Fibroblast of skin of right biceps (primary cell): ENCODE results near the gene KCNK3.

ENCODE experiments used
- DNase-seq: peaks from one replicate; pipeline ENCODE4 v3.0.0-alpha.2; 2013

KCNK3 gene

DNA sequence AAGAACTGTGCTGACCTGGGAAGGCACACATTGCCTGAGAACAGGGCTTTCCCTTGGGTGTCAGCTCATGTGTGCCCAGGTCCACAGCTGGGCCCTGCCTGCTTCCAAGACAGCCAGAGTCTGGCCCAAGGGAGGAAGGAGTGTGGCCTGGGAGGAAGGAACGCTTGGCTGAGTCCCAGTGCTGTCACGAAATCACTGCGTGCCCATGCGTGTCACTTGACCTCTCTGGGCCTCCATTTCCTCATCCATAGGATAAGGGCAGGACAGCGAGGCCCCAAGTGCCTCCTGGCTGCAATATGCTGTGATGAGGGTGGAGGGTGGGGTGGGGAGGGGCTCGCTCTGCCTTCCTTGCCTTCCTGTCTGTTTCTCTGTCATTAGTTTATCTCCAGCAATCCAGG, 642 bp upstream of the KCNK3 start:
- DNase-seq, result no peak

DNA sequence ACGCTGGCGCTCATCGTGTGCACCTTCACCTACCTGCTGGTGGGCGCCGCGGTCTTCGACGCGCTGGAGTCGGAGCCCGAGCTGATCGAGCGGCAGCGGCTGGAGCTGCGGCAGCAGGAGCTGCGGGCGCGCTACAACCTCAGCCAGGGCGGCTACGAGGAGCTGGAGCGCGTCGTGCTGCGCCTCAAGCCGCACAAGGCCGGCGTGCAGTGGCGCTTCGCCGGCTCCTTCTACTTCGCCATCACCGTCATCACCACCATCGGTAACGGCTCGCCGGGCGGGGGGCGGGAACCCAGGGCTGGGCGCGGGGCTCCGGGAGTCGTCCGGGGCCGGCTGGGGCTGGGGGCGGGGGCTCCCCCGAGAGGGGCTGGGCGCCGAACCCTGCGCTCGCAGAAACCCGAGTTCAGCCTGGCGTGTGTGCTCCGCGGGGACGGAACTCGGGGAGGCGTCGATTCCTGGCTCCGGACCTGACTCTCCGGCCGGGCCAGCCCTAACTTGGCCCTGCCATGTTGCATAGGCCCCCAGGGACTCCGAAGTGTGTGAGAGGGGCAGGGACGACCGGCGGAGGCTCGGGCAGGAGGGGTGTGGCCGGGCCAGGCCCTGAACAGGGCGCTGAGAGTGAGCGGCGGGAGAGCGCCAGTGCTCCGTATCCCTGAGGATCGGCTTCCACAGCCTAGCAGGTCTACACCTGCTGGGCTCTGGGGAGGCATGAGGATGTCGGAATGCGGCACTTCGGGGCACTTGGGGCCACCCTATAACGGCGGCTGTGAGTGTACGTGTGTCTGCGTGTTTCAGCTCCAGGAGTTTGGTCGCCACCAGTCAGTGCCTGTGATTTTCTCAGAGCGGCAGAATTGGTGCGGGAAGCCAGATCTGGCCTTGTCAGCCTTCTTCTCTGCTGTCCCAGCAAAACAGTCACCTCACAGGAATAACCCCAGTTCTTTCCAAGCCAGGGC, 651 bp downstream of the KCNK3 start:
- peak; percentile 25 for DNase-seq

DNA sequence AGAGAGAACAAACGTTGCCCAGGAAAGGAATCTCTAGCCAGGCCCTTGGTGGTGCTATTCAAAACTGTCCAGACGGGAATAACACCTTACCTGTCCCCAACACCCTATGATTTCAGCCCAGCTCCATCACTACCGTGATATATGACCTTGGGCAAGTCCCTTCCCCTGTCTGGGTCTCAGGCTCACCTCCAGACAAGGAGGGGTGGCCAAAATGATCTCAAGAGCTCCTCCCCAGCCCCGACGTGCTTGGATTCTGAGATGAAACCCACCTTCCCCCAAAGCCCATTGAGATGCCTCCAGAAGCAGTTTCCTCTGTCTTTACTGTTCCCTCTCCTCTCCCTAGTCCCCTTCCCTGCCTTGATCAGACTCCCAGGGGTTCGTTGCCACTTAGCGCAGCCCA, 1.5 kb downstream of the KCNK3 start:
- no peak for DNase-seq

DNA sequence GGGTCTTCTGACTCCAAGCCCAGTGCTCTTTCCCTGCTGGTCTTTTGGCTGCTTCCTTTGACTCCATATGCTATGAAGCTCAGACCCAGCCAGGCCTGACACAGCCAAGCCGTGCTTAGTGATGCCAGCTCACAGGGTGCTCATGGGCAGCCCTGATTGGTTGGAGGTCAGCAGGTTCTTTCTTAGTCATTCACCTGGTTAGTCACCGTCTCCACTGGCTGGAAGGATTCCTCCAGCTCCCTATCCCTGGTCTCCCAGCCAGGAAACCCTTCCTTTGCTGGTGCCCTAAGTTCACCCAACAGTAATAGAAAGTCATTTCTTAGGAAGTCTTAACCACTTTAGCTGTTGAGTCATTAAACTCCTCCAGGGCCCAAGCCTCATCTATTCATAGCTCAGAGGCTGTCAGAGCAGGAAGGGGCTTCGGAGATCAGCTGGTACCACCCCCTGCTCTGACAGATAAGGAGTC, 3.9 kb downstream of the KCNK3 start:
- peak; percentile 80 for DNase-seq

DNA sequence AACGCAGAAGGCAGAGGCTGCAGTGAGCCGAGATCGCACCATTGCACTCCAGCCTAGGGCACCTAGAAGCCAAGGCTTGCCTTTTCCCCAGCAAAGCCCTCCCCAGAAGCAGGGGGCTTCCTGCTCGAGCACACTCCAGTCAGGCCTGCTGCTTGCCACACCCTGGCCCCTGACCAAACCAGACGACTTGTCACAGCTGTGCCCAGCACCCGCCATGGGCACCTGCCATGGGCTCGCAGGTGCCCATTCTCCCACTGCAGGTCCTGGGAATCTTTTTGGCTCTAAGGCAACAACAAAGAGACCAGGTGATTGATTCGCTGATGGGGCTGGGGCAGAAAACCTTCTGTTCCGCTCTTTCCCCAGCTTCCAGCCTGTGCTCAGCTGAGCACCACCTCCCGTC, 4.9 kb downstream of the KCNK3 start:
- no peak for DNase-seq

DNA sequence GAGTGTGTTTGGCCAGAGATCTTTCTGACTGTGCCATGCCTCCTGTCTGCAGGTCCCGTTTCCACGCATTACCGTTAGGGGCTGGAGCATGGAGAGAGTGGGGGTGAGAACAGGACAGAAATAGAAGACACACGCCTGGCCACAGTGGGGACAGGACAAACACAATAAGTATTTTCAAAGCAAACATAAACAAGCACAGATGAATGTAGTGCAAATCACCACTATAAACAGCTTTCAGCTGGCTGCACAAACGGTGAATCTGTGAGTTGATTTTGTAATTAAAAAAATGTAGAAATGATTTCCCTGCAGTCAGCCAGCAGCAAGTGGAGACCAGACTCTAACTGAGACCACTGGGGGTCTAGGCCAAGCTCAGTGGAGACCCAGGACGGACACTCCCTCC, 6.8 kb downstream of the KCNK3 start:
- no peak for DNase-seq

DNA sequence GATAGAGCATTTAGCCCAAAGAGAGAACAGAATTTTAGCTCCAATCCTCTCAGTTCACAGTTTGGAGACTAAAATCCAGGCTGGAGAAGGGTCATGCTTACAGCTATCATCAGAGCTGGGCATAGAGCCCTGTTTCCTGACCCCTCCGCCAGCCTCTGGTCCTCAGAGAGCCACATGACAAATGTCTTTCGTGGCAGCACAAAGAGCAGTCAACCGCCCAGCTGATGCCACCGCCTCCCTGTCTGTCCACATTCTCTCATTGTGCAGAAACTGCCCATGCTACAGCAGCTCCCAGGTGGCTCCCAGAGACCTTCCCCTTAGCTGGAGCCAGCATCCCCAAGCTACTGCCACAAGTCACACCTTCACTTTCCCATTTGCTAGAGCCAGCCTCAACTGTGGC, 7.6 kb downstream of the KCNK3 start:
- DNase-seq, result no peak

DNA sequence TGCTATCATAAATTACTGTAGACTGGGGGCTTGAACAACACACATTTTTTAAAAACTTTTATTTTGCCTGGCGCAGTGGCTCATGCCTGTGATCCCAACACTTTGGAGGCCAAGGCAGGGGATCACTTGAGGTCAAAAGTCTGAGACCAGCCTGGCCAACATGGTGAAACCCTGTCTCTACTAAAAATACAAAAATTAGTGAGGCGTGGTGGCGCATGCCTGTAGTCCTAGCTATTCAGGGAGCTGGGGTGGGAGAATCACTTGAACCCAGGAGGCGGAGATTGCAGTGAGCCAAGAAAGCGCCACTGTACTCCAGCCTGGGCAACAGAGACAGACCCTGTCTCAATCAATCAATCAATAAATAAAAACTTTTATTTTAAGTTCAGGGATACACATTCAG, 9.1 kb downstream of the KCNK3 start:
- DNase-seq, result no peak

DNA sequence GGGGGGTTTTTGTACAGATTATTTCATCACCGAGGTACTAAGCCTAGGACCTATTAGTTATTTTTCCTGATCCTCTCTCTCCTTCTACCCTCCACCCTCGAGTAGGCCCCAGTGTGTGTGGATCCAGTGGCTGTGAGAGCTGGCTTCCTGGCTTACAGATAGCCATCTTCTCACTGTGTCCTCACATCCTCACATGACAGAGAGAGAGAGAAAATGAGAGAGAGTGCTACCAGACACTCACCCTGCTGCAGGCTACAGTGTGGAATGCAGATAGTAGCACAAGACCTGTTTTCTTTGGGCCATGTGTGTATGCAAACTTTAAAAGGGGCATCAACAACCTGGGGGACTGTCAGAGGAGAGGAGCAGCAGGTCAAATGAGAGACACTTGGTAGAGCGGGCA, 9.5 kb downstream of the KCNK3 start:
- DNase-seq, result no peak

DNA sequence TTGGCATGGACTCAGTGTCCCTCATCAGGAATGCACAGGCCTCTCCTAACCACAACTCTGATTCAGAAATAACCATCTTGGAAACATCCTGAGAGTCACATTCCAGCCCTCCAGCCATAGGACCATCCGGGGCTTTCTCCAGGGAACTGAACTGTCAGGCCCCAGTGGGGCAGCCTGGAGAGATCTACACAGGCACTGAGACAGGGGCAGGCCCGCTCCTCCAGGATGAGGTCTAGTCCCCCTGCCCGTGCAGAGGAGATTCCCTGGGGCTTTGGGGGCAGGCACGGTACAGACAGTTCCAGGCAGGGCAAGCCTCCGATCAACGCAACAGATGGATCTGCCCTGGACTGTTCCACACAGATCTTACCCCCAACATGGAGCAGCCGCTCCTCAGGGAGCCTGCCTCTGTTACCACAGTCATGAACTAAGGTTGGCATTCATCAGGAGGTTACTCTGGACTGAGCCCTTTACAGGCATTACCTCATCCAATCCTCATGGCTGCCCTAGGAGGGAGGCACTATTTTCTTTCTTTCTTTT, 12.0 kb downstream of the KCNK3 start:
- DNase-seq, result peak; percentile 50

DNA sequence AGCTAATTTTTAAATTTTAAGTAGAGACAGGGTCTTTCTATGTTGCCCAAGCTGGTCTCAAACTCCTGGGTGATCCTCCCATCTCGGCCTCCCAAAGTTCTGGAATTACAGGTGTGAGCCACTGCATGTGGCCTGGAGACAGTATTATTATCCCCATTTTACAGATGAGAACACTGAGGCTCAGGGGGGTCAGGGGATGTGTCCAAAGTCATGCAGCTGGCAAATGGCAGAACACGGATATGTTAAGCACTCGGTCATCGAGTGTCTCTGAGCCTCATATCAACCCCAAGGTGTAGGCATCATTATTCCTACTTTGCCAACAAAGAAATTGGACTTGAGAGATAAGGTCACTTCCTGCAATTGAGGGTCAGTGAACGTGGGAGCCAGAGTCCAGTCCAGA, 12.6 kb downstream of the KCNK3 start:
- DNase-seq, result no peak

DNA sequence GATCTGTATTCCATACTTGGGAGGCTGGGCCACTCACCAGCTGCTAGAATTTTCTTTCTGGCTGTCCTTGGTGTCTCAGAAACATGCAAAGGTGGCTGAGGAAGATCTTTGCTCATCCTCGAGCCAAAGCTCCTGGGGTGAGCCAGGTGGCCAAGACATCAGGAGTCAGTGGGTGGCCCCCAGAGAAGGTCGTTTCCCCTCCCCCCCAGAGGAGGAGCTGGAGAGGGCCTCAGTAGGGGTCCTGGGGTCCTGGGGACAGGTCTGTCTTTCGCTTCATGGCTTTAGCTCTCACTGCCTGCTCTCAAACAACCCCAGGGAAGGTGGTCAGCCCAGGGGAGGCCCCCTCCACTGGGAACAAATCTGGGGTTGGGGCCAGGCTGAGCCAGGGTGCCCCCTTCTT, 13.6 kb downstream of the KCNK3 start:
- no peak for DNase-seq

DNA sequence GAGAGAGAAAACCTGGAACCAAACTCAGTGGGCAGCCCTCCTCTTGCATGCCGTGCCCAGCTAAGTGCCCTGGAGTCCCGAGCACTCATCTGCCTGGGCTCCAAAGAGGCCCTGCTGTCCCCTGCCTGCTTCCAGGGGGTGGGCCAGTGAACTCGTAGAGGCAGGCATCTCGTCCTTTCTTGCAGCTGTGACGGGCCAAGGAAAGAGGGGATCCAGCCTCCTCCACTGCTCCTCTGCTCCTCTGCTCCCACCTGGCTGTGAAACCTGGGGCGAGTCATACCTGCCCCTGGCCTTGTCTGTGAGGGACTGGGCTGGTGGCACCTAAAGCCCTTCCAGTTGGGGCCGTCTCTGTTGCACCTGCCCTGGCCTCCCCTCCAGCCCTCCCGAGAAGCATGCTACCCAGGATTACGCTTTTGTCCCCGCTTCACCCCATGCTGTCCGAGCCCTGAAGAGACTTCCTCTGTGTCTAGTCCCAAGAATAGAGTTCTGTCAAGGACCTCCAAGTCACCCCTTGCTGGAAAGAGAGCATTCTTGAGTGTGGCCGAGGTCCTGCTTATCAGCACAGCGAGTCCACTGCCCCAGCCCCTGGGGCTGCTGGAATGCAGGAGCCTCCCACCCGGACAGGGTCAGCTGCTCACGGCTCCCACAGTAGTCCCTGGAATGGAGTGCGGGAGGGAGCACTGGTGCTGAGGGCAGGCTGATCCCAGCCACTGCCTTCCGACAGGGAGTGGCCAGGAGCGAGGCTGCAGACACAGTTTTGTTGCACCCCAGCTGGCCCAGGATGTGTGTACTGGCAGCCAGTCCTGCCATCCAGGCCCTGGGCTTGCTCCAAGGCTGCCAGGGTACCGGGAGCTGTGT, 14.3 kb downstream of the KCNK3 start:
- no peak for DNase-seq

DNA sequence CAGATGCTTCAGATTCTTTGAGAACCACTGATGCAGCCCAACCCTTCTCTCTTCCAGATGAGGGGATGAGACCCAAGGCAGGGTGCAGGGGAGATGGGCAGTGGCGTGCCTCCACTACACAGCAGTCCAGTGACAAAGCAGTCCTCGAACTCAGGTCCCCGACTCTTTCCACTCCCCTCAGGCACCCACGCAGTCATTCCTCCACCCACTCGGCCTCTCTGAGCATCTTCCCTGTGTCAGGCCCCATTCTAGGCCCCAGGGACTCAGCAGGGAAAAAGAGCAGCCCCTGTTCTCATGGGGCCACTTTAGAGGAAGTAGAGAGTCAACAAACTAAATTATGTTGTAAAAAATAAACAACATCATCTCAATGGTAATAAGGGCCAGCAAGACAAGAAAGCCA, 15.2 kb downstream of the KCNK3 start:
- DNase-seq, result no peak

DNA sequence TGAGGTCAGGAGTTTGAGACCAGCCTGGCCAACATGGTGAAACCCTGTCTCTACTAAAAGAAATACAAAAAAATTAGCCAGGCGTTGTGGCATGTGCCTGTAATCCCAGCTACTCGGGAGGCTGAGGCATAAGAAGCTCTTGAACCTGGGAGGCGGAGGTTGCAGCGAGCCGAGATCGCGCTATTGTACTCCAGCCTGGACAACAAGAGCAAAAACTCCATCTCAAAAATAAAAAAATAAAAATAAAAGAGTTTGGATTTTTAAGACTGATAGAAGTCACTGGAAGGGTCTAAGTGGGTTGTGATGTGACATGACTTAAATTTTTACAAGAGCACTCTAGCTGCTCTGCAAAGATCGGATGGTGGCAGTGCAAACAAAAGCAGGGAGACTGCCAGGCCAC, 15.9 kb downstream of the KCNK3 start:
- no peak for DNase-seq

DNA sequence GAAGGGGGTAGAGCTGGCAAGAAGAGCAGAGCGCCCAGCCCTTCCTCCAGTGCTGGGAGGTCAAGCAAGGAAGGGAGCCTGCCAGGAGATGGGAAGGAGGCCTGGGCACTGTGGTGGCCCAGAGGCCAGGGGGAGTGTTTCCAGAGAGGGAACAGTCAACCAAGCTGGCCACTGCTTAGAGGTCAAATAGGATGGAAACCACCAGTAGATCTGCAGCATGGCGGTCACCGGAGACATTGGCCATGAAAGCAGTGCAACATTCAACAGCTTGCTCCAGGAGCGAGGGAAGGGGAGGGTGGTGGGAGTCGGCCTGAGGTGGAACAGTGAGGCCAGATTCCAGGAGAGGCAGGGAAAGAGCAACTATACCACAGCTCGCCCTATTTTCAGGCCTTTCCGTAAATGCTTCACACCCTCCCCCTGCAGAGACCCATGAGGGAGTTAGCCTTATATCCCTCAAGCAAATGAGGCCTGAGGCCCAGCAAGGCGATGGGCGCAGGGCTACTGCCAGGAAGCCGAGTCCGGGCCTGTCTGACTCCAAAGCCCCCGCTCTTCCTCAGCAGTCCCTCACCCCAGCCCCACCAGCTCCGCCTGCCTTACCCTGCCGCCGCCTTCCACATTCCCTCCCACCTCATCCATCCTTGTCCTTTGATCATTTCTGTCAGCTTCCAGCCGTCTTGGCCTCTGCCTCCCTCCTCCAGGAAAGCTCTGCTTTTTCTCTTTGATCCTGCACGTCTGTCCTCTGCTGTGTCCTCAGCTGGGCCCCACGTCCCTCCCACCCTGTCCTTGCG, 17.0 kb downstream of the KCNK3 start:
- DNase-seq, result no peak

DNA sequence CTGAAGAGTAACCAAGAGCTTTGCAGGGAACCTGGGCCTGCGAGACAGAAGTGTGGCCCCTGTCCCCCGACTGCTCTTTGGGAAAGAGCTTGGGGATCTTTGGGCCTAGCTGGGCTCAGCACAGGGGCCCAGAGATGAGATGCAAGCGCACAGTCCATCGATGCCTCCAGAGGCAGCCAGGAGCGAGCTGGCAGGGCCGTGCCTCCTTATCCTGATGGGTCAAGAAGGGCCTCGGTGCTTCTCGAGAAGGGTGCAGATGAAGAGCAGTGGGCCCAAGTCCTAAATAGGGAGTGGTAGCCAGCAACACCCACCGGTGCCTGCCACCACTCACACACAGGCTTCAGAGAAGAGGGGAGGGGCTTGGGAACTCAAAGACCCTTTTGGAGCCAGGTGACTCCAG, 17.6 kb downstream of the KCNK3 start:
- no peak for DNase-seq

DNA sequence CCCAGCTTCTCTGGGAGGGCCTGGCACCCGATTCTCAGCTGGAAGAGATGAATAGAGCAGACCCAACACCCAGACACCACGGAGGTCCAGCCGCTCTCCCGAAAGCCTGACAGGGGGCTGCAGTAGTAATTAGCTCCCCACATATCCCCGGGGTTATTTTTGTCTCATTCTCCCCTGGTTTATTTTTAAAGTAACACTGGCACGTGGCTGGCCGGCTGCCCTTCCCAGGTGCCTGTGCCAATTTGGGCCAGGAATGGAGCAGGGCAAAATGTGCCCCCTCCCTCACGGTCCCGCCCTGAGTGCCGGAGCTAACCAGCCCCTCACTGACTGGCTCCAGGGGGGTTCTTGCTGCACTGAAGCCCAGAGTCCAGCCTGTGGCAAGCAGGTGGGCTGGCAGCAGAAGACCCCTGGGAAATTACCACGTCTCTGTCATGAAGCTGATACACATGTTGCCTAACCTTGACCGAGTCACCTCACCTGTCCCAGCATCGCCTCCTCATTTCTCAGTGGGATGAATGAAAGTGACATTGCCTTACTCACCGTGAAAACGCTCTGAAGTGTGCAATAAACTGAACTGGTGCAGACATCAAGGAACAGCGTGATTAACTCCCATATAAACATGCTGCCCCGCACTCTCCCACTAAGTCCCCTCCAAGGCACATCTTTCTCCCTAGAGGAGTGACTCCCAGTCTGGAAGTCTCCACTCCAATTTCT, 18.4 kb downstream of the KCNK3 start:
- no peak for DNase-seq

DNA sequence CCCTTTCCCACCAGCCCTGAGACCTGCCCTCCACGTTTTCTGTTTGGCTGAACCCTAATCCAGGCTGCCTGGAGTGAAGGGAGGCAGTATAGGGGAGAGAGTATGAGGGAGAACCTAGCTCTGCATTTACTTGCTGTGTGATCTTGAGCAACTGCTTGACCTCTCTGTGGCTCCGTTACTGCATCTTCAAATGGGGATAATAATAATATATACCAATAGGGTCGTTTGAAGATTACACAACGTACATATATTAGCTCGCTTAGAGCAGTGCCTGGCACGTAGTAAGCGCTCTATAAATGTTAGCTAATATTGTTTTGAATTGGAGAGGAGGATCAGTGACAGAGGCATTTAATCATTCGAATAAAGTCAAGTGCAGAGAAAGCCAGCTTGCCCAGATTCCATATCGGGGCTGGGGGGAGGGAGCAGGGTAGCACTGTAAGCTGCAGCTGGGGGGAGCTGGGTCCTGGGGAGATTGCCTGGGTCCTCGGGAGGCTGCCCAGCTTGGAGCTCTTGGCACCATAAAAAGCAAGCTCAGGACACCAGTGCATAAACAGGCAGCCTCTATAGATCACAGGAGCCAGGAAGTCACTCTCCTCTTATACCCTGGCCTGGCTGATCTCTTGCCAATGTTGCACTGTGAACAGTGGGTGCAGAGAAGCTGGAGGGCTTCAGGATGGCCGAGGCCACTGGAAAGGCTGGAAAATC, 19.1 kb downstream of the KCNK3 start:
- no peak for DNase-seq

DNA sequence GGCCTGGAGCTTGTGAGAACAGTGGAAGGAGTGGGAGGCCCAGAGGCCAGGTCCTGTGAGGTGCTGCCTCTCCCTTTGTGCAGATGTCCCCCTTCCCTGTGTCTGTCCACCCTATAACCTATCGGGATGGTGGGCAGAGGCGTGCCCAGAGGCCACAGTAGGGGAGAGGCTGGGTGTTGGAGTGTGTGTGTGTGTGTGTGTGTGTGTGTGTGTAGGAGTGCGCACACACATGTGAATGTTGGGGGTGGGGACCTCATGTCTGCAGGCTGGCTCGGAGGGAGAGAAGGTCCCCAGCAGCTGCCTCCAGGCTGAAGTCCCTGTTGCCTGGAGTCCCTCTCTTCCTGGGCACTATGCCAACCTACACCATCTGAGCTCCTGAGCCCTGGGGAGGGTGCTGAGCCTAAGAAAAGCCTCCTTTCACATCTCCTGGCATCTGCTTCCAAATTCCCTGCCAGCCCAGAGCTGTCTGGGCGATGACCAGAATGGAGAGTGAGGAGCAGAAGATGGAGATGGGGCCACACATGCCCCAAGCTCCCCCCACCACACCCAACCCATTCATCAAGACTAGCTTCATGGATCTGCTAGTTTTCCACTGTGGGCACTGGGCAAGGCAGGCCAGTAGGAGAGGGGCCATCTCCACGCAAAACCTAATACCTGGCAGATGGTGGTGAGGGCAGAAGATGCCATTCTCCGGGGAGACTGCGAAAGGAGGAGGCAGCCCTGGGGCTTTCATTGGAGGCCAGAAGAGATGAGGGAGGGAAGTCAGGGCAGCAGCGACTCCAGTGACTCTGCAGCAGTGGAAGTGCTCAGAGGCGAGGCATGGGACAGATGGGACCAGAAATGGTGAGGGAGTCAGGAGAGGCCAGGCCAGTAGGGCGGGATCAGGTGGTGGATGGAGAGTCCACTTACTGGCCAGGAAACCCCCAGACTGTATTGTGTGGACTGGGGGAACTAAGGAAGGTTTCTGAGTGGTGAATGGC, 20.3 kb downstream of the KCNK3 start:
- no peak for DNase-seq
